ENCODE data around the gene RNF150. TPM values are rescaled to one million over a fixed set of nuclear protein-coding genes. Genes with fewer than 3 reads are reported as not detected.

RNF150 gene
- total and polyA plus RNA-seq, 2 of the 4 experiments (the other 2 are of a cell fraction): 6.2 to 18.1 TPM

DNA sequence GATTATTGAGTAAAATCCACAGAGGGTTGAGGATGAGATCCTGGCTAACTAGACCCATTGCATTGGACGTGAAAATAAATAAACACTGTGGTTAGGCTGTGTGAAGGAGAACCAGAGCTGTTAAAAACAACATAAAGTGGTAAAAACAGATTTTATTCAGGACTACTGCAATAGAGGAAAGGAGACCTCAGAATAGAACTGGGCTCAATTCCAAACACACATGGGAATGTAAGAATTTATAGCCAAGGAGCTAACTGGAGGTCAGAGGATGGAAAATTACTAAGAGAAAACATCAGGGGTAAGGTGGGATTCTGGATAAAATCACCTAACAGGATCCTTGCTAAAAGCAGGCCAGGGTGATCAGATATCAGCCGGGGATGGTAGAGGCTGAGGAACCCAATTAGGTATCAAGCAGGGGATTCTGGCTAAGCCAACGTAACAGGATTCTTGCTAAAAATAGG is 112.4 kb downstream of the RNF150 start:
- Histone ChIP-seq H3K4ac (ENCODE audit: low read depth, low read length) (no peak overlapping the region), H3K56ac (ENCODE audit: extremely low read depth, insufficient read depth, low read length) (no peak overlapping the region), H2BK20ac (ENCODE audit: low read depth, low read length) (no peak overlapping the region), H3K36me3 (ENCODE audit: control insufficient read depth, insufficient read depth, low read length) (no peaks in the 10 kb centered on the region), H4K20me1 (ENCODE audit: insufficient read depth, low read length) (no peaks in the 10 kb centered on the region), H3K4me3 (ENCODE audit: insufficient read depth, low read depth, low read length) (no peak overlapping the region), H2AK5ac (ENCODE audit: low read depth, low read length) (no peak overlapping the region), H3K18ac (ENCODE audit: low read depth, low read length) (no peak overlapping the region), H3K14ac (replicated peaks; ENCODE audit: low read depth, low read length) (no peak overlapping the region), H2AFZ (replicated peaks; ENCODE audit: low read length, poor library complexity) (no peak overlapping the region), H3K9me3 (ENCODE audit: control insufficient read depth, insufficient read depth, low read length) (no peaks in the 10 kb centered on the region), H2BK5ac (ENCODE audit: low read depth, low read length, poor library complexity, severe bottlenecking) (no peak overlapping the region), H3K23ac (ENCODE audit: low read depth, low read length) (no peak overlapping the region), H2AK9ac (replicated peaks; ENCODE audit: low read depth, low read length, poor library complexity) (no peak overlapping the region), H2BK15ac (ENCODE audit: low read depth, low read length) (no peak overlapping the region), H3K9ac (ENCODE audit: low read depth, low read length) (no peak overlapping the region), H2BK120ac (ENCODE audit: low read depth, low read length) (no peak overlapping the region), H3K27ac (ENCODE audit: insufficient read depth, low read length) (no peak overlapping the region), H3K4me2 (ENCODE audit: low read depth, low read length) (no peak overlapping the region), H4K5ac (ENCODE audit: low read depth, low read length) (no peak overlapping the region), H3K9me1 (ENCODE audit: insufficient read depth, low read length) (no peaks in the 10 kb centered on the region), H3K79me1 (ENCODE audit: low read depth in 1 of 2, low read length in 2 of 2) (no peaks in the 10 kb centered on the region), H4K8ac (ENCODE audit: low read depth in 2 of 2, low read length in 2 of 2) (no peak overlapping the region), H4K91ac (ENCODE audit: insufficient read depth, low read depth, low read length) (no peak overlapping the region), H3K27me3 (ENCODE audit: control insufficient read depth, insufficient read depth, low read length) (no peaks in the 10 kb centered on the region), H3K4me1 (ENCODE audit: control insufficient read depth, insufficient read depth, low read length) (peaks cover 2% of the 10 kb centered on the region)
- no TSS peak for BruUV-seq (replicated peaks)
- peak; percentile 68 for DNase-seq
- intact Hi-C loops (cut with micrococcal nuclease): no loop called here
- dilution Hi-C loops (cut with HindIII; ENCODE audit: low sequenced_read_pairs, unreplicated experiment): no loop called here
- WGBS, 2 experiments (ENCODE audit: extremely low coverage in 2 of 2, insufficient read length in 1 of 2): no CpG with 5 or more reads among the region's 3 CpGs
- in situ Hi-C loops (cut with MboI; ENCODE audit: low sequenced_read_pairs): no loop called here
- TF ChIP-seq BHLHE40 (IDR thresholded peaks at IDR 0.05; ENCODE audit: low read depth, low read length): no peak
- TF ChIP-seq, protein P1, sequence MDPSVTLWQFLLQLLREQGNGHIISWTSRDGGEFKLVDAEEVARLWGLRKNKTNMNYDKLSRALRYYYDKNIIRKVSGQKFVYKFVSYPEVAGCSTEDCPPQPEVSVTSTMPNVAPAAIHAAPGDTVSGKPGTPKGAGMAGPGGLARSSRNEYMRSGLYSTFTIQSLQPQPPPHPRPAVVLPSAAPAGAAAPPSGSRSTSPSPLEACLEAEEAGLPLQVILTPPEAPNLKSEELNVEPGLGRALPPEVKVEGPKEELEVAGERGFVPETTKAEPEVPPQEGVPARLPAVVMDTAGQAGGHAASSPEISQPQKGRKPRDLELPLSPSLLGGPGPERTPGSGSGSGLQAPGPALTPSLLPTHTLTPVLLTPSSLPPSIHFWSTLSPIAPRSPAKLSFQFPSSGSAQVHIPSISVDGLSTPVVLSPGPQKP (IDR thresholded peaks at IDR 0.05; ENCODE audit: borderline replicate concordance, low read depth, low read length): no peak
- no peak for TF ChIP-seq CEBPB (IDR thresholded peaks at IDR 0.05; ENCODE audit: low read depth, low read length)
- no peak for TF ChIP-seq USF2 (IDR thresholded peaks at IDR 0.05; ENCODE audit: low read depth, low read length)
- no peak for TF ChIP-seq FOS (IDR thresholded peaks at IDR 0.05; ENCODE audit: low read depth, low read length)
- TF ChIP-seq CHD1 (IDR thresholded peaks at IDR 0.05; ENCODE audit: low read depth, low read length): no peak
- TF ChIP-seq MAZ (IDR thresholded peaks at IDR 0.05; ENCODE audit: borderline replicate concordance, low read depth, low read length): no peak
- no peak for TF ChIP-seq SMC3 (IDR thresholded peaks at IDR 0.05; ENCODE audit: low read depth, low read length)
- TF ChIP-seq MAFK (IDR thresholded peaks at IDR 0.05; ENCODE audit: low read depth, low read length): no peak
- TF ChIP-seq, protein P2, sequence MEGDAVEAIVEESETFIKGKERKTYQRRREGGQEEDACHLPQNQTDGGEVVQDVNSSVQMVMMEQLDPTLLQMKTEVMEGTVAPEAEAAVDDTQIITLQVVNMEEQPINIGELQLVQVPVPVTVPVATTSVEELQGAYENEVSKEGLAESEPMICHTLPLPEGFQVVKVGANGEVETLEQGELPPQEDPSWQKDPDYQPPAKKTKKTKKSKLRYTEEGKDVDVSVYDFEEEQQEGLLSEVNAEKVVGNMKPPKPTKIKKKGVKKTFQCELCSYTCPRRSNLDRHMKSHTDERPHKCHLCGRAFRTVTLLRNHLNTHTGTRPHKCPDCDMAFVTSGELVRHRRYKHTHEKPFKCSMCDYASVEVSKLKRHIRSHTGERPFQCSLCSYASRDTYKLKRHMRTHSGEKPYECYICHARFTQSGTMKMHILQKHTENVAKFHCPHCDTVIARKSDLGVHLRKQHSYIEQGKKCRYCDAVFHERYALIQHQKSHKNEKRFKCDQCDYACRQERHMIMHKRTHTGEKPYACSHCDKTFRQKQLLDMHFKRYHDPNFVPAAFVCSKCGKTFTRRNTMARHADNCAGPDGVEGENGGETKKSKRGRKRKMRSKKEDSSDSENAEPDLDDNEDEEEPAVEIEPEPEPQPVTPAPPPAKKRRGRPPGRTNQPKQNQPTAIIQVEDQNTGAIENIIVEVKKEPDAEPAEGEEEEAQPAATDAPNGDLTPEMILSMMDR (conservative IDR thresholded peaks at IDR 0.05; ENCODE audit: low read depth, low read length): no peak
- TF ChIP-seq RCOR1 (IDR thresholded peaks at IDR 0.05; ENCODE audit: insufficient replicate concordance, low read length): no peak
- peak; percentile 32; the same call in 1 of the 2 replicates for ATAC-seq (ENCODE audit: low read depth)
- ChIA-PET POLR2A (ENCODE audit: unreplicated experiment) (no interaction called here), CTCF (interaction anchor here (1.0 kb wide), 1 partner anchor 53 kb away, joined by 4 read pairs; no protein-coding TSS in a partner anchor)
